Activated CD8-positive, alpha-beta memory T cell treated with anti-CD3 and anti-CD28 coated beads, Interleukin-2, amount 10 ng/mL, durations not matched to agents 7 days and 5 days (primary cell): ENCODE results near the gene MTG1. TPM values are rescaled to one million over a fixed set of nuclear protein-coding genes. Genes with fewer than 3 reads are reported as not detected.
"Not testable (repeated sequence)": the region's sequence is repeated elsewhere in the genome, so short reads cannot be mapped to it uniquely, and the experiment has no call there.

Experiments used
- ATAC-seq: fragments of 150-1000 bp; cut with Tn5 transposase; one replicate; pipeline ENCODE4 v1.10.0; 2021; ENCODE audit warnings: moderate library complexity
- CTCF ChIA-PET: fragments of 350-600 bp; sonication (Branson Sonifier 250); formaldehyde crosslinking; loops from one replicate; lab custom pipeline; 2021; ENCODE audit warnings: antibody characterized with exemption; lab: Charles Lee
- DNase-seq: peaks from one replicate; pipeline ENCODE4 v3.0.0-alpha.2; 2020
- H3K27ac Mint-ChIP-seq: one replicate; pipeline ENCODE4 v1.8.0; 2021; ENCODE audit warnings: mild to moderate bottlenecking, mixed read lengths
- H3K27me3 Mint-ChIP-seq: one replicate; pipeline ENCODE4 v1.8.0; 2021; ENCODE audit warnings: mixed read lengths
- H3K36me3 Mint-ChIP-seq: one replicate; pipeline ENCODE4 v1.8.0; 2021; ENCODE audit warnings: mild to moderate bottlenecking, mixed read lengths
- H3K4me1 Mint-ChIP-seq: one replicate; pipeline ENCODE4 v1.8.0; 2021; ENCODE audit warnings: mixed read lengths
- H3K4me3 Mint-ChIP-seq: one replicate; pipeline ENCODE4 v1.8.0; 2021; ENCODE audit warnings: mild to moderate bottlenecking, moderate library complexity, mixed read lengths
- H3K9me3 Mint-ChIP-seq: one replicate; pipeline ENCODE4 v1.8.0; 2022; ENCODE audit warnings: low read depth, mixed read lengths
- total RNA-seq, 2 experiments: library from RNA; stranded (reverse); gene quantifications; one replicate each; pipeline ENCODE4 v1.2.3, GENCODE V29; 2021

The MTG1 gene
- total RNA-seq, 2 experiments from 2014 or later = 56.0 to 64.9 TPM

DNA sequence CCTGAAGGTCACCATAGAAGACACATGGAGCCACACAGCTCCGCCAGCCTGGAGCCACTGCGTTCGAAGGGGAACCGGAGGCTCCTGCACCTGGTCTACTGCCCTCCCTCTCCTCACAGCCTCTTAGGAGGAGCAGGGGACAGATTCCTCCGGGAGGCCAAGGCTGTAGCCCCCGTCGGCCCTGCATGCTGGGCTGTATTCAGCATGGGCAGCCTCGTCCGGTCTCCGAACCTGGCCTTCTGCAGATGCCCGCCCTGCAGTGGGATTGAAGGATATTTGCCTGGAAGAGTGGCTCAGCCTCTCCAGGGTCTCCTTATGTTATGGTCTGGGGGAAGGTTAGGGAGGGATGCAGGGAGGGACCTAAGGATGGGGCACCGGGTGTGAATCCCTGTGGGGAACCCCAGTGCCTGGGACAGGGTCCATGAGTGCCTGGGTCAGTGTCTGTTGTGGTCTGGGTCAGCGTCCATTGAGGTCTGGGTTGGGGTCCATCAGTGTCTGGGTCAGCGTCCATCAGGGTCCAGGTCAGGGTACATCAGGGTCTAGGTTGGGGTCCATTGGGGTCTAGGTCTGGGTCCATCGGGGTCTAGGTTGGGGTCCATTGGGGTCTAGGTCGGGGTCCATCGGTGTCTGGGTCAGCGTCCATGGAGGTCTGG lies 46.8 kb downstream of the MTG1 start:
- no peak overlapping the region for H3K27ac Mint-ChIP-seq
- H3K9me3 Mint-ChIP-seq = peaks cover 7% of the 10 kb centered on the region
- no peak overlapping the region for H3K4me3 Mint-ChIP-seq
- H3K4me1 Mint-ChIP-seq = peaks cover 21% of the 10 kb centered on the region
- no peak for DNase-seq
- CTCF ChIA-PET = no interaction called here
- H3K36me3 Mint-ChIP-seq = peaks cover 2% of the 10 kb centered on the region
- H3K27me3 Mint-ChIP-seq = peaks cover 9% of the 10 kb centered on the region
- ATAC-seq = no peak

DNA sequence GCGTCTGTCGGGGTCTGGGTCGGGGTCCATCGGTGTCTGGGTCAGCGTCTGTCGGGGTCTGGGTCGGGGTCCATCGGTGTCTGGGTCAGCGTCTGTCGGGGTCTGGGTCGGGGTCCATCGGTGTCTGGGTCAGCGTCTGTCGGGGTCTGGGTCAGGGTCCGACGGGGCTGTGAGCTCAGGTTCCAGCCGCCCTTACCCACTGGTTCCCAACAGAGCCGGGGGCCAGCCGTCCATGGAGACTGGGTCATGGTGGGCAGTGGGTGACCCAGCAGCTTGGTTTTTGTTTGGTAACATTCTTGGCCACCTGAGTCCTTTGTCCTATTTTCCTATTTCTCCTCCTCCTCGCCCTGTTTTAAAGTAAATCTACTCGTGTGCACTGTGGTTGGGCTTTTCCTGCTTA lies 47.4 kb downstream of the MTG1 start:
- ATAC-seq, H3K36me3 Mint-ChIP-seq, H3K27me3 Mint-ChIP-seq, H3K27ac Mint-ChIP-seq, H3K4me3 Mint-ChIP-seq, DNase-seq, H3K9me3 Mint-ChIP-seq: not testable (repeated sequence)
- peaks cover 21% of the 10 kb centered on the region for H3K4me1 Mint-ChIP-seq
- CTCF ChIA-PET = interaction anchor here (1.4 to 1.7 kb wide), 2 partner anchors 78 to 112 kb away, joined by 4 to 6 read pairs; no protein-coding TSS in a partner anchor

DNA sequence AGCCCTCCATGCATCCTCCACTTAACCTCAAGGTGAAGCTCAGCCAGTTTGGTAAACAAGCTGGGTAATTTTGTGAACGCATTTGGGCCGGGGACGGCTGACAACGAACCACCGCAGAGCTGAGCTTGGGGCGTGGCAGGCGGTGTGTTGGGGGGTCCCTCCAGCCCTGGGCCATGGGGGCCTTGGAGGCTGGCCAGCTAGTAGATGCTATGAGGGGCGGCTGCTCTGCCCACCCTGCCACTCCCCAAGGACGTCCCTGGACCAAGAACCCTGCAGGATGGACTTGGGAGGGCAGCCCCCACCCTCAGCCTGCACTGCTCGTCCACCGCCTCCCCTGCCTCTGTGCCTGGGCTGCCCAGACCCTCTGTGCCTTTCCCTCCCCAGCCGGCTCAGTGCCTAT lies 47.8 kb downstream of the MTG1 start:
- ATAC-seq (no peak), DNase-seq (no peak)
- CTCF ChIA-PET = interaction anchor here (1.0 to 1.7 kb wide), 3 partner anchors 36 to 112 kb away, joined by 4 to 6 read pairs (median 4); no protein-coding TSS in a partner anchor
- Mint-ChIP-seq H3K36me3 (peaks cover 6% of the 10 kb centered on the region), H3K9me3 (peaks cover 10% of the 10 kb centered on the region), H3K4me1 (peaks cover 21% of the 10 kb centered on the region), H3K27me3 (peaks cover 7% of the 10 kb centered on the region), H3K27ac (no peak overlapping the region), H3K4me3 (no peak overlapping the region)

DNA sequence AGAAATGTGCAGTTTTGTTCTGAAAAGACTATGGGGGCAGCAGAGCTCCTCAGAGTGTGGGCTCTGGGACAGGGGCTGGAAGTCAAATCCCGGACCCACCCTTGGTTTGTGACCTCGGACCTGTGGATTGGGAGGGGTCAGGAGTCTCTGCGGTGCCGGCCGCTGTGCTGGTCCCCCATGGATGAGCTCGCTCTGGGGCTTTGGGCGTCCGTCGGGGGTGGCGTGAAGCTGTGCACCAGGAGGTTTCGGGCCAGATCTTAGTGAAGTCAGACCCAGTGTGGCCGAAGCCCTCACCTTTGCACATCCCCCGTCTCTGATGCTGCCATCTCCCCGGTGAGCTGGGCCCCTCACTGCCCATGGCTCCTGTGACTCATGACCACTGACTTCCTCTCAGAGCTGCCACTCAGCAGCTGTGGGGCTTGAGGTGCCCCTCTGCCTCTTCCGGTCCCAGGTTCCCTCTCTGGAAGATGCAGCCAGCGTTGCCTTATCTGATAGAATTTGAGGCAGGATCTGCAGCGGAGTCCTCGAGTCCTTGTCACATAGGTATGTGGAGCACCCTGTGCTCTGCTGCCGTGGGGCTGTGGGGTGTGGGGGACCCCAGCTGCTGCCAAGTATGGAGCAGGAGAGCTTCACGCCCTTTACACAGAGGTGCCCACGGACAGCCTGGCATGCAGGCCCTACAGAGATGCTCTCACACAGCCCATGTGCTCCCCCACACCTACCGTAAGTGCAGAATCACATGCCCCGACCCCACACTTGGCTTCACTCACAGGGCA lies 48.4 kb downstream of the MTG1 start:
- Mint-ChIP-seq H3K27ac (no peak overlapping the region), H3K4me3 (no peak overlapping the region), H3K36me3 (peaks cover 10% of the 10 kb centered on the region), H3K9me3 (peaks cover 14% of the 10 kb centered on the region), H3K4me1 (peaks cover 21% of the 10 kb centered on the region), H3K27me3 (peaks cover 5% of the 10 kb centered on the region)
- peak; percentile 67 for DNase-seq
- CTCF ChIA-PET = interaction anchor here (1.0 to 1.7 kb wide), 3 partner anchors 36 to 113 kb away, joined by 4 to 6 read pairs (median 4); no protein-coding TSS in a partner anchor
- peak; percentile 74 for ATAC-seq

DNA sequence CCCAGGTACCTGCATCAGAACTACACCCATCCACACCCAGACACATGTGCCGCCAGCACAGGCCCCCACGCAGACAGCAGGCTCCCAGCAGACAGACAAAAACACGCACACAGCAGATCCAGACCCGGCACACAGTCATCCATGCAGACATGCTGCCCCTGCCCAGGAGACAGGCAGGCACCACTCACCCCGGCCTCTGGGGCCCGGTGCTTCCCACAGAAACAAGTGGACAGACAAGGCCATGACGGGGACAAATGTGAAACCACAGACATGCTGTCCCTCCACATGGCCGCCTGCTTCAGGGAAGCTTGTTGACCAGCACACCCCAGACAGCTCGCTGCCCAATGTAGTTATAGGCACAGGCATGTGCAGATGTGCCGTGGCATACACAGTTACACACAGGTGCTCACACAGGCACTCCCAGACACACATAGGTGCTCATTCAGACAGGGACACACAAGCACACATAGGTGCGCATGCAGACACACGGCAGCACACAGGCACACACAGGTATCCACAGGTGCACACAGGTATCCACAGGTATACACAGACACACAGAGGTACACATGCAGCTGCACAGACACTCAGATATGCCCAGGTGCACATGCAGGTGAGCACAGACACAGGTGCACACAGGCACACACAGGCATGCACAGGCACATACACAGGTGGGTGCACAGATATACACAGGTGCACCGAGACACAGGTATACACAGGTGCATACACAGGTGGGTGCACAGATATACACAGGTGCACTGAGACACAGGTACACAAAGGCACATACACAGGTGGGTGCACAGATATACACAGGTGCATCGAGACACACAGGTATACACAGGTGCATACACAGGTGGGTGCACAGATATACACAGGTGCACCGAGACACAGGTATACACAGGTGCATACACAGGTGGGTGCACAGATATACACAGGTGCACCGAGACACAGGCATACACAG lies 49.3 kb downstream of the MTG1 start:
- Mint-ChIP-seq H3K27ac (no peak overlapping the region), H3K4me3 (no peak overlapping the region), H3K4me1 (peaks cover 21% of the 10 kb centered on the region), H3K36me3 (peaks cover 19% of the 10 kb centered on the region), H3K27me3 (peaks cover 4% of the 10 kb centered on the region), H3K9me3 (peaks cover 22% of the 10 kb centered on the region)
- ATAC-seq (no peak), DNase-seq (peak; percentile 34)
- CTCF ChIA-PET = interaction anchor here (1.7 kb wide), 1 partner anchor 114 kb away, joined by 6 read pairs; no protein-coding TSS in a partner anchor

DNA sequence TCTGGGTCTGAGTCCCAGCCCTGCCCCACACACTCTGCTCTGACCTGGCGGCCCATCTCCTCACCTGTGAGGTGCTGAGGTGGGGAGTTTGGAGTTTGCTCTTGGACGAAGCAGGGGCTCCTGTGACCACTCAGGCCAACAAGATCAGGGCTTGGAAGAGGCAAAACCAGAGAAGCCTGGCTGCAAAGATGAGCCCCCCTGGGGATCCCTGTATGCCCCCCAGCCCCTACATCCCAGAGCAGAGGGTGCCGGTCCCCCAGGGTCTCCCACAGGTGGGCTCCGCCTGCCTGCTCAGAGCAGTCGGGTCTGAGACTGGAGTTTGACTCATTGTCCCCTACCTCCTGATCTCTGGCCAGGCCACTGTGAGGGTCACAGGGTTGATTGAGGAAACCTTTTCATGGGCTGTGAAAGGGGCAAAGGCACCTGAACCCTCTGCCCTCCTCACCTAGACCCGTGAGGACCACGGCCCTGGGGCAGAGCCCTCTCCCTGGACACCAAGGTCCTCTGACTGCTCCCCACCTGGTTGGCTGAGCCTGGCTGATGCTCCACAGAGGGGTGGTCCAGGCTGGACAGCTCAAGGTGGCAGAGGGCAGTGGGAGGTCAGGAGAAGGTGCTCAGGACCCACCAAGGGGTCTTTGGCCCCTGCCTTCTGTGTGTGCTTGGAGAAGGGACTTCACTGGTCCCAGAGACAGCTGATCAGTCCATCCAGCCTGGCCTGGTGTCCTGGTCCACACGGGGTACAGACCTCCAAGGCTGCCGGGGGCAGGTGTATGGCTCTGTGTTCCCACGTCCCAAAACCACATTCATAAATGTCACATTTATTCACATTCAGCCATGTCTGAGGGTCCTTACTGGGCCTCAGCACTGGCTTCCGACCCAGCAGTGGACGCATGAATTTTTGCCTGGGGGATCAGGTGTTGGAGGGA lies 50.6 kb downstream of the MTG1 start:
- no peak overlapping the region for H3K27ac Mint-ChIP-seq
- H3K4me1 Mint-ChIP-seq = peaks cover 16% of the 10 kb centered on the region
- no peak overlapping the region for H3K4me3 Mint-ChIP-seq
- ATAC-seq (no peak), DNase-seq (no peak)
- CTCF ChIA-PET = no interaction called here
- H3K36me3 Mint-ChIP-seq = peaks cover 20% of the 10 kb centered on the region
- peaks cover 28% of the 10 kb centered on the region for H3K9me3 Mint-ChIP-seq
- H3K27me3 Mint-ChIP-seq = peaks cover 7% of the 10 kb centered on the region

DNA sequence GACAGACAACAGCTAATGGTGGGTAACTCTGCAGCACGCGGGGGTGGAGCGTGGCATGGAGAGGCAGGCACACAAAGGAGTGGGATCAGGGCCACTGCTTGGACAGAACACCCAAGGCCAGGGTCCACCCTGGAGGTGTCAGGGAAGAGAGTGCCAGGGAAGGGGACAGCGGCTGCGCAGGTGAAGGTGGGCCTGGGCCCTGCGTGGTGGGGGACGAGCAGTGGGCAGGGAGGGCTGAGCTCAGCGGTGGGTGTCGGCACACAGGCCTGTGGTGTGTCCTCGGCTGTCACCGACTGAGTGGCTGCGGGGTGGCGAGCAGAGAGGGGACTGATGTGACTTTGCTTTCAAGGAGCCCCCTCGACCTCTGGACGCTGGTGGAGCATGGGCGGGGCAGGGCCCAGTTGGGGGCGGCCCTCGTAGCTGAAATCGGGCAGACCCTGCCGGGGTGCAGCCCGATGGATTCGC lies 51.3 kb downstream of the MTG1 start:
- H3K27me3 Mint-ChIP-seq = peaks cover 7% of the 10 kb centered on the region
- CTCF ChIA-PET = no interaction called here

DNA sequence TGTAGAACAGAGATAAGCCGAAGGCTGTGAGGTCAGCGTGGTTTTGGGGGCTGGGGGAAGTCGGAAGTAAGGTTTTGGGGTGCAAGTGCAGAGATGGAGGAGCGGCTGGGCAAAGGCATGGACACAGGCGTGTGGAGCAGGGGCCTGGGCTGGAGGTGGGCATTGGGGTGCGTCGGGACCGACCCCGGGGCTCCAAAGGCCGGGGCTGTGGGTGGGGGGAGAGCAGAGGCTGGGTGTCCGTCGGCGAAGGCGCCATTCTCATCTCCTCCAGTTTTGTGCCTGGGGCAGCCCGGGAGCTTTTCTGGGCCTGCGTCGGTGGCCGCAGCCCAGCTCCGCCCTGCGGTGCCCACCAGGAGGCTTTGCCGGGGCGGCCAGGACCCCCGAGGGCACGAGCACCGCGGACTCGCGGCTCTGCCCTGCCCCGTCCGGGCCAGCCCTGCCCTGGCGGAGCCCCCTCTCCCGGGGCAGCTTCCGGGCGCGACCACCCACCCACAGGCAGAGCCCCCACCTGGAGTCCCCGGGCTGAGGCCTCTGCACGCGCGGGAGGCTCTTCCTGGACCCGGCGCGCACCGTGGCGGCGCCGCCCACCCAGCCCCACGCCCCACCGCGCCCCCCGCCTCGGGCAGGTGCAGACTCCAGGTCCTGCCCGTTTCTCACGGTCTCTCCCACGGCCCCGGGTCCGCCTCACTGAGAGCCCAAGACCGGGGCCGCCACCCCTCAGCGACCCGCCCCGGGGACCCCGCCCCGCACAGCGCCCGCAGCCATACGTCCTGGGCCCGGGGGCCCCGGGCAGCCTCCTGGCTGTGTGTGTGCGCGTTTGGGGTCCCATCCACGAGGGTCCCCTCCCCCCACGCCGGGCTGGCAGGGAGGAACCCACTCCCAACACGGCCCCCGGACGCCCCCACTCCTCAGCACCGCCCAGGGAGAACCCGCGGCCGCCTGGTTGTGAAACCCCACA lies 52.1 kb downstream of the MTG1 start:
- Mint-ChIP-seq H3K4me1 (peaks cover 16% of the 10 kb centered on the region), H3K27ac (no peak overlapping the region), H3K36me3 (peaks cover 20% of the 10 kb centered on the region), H3K9me3 (peaks cover 28% of the 10 kb centered on the region), H3K27me3 (peaks cover 10% of the 10 kb centered on the region), H3K4me3 (no peak overlapping the region)
- DNase-seq = no peak
- CTCF ChIA-PET = no interaction called here
- ATAC-seq = no peak

More for the DNA sequence above, 51.3 kb downstream of the MTG1 start:
- DNase-seq (no peak), ATAC-seq (no peak)
- Mint-ChIP-seq H3K4me1 (peaks cover 16% of the 10 kb centered on the region), H3K9me3 (peaks cover 28% of the 10 kb centered on the region), H3K4me3 (no peak overlapping the region), H3K27ac (no peak overlapping the region), H3K36me3 (peaks cover 20% of the 10 kb centered on the region)

DNA sequence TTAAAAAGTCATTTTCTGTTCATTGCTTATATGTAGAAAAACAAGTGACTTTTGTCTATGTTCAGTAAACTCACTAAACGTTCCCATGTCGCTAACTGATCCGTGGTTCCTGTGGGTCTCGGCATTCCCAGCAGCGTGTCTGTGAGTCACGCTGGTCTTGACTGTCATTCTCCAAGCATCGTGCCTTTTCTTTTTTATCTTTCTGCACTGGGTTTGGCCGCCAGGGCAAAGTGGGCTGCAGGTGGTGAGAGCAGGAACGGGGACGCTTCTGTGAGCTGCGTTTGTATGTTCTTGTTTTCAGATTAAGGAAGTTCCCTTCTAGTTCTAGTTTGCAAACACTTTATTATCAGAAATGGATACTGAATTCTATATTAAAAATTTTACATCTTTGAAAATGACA lies 53.0 kb downstream of the MTG1 start:
- peaks cover 12% of the 10 kb centered on the region for H3K4me1 Mint-ChIP-seq
- peaks cover 28% of the 10 kb centered on the region for H3K9me3 Mint-ChIP-seq

DNA sequence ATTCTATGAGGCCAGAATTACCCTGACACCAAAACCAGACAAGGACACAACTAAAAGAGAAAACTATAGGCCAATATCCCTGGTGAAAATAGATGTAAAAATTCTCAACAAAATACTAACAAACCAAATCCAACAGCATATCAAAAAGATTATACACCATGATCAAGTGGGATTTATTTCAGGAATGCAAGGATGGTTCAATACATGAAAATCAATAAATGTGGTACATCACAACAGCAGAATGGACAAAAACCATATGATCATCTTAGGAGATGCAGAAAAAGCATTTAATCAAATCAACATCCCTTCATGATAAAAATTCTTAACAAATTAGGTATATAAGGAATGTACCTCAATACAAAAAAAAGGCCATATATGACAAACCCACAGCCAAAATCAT lies 54.2 kb downstream of the MTG1 start:
- Mint-ChIP-seq H3K9me3 (peaks cover 28% of the 10 kb centered on the region), H3K4me1 (peaks cover under 1% of the 10 kb centered on the region), H3K27me3 (peaks cover 15% of the 10 kb centered on the region), H3K36me3 (peaks cover 20% of the 10 kb centered on the region), H3K27ac (no peak overlapping the region), H3K4me3 (no peak overlapping the region)
- ATAC-seq (no peak), DNase-seq (no peak)
- CTCF ChIA-PET = no interaction called here

More for the DNA sequence above, 53.0 kb downstream of the MTG1 start:
- CTCF ChIA-PET = no interaction called here
- Mint-ChIP-seq H3K27me3 (peaks cover 15% of the 10 kb centered on the region), H3K36me3 (peaks cover 20% of the 10 kb centered on the region), H3K4me3 (no peak overlapping the region), H3K27ac (no peak overlapping the region)
- ATAC-seq (no peak), DNase-seq (no peak)

DNA sequence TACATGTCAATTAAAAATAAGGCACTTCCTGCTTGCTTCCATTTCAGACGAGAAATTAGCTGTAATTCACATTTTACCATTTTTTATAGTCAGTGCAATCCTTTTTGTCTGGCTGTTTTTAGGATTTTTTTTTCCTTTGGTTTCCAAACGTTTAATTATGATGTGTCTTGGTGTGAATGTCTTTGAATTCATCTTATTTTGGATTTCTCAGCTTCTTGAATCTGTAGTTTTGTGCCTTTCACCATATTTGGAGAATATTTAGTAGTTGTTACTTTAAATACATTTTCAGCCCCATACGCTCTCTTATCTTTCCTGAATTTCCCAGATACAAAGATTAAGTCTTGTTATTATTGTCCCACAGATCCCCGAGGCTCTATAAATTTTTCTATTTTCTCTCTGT lies 57.4 kb downstream of the MTG1 start:
- CTCF ChIA-PET = no interaction called here
- H3K9me3 Mint-ChIP-seq = peaks cover 21% of the 10 kb centered on the region
- ATAC-seq (no peak), DNase-seq (no peak)
- peaks cover 18% of the 10 kb centered on the region for H3K36me3 Mint-ChIP-seq
- no peak overlapping the region for H3K27ac Mint-ChIP-seq
- peaks cover 15% of the 10 kb centered on the region for H3K27me3 Mint-ChIP-seq
- H3K4me1 Mint-ChIP-seq = no peaks in the 10 kb centered on the region
- H3K4me3 Mint-ChIP-seq = no peak overlapping the region
